HG03103 (cell line): Measurements from ENCODE around the gene FRMD4B.

Experiments used
- ATAC-seq: cut with Tn5 transposase; IDR thresholded peaks from one replicate; pipeline ENCODE4 v1.9.1; 2021; ENCODE audit warnings: low read depth; ENCODE audit not compliant: unreplicated experiment

FRMD4B gene

GRCh38 chr3:69181592-69182211 lies 204.2 kb downstream of the FRMD4B start:
- no peak for ATAC-seq

GRCh38 chr3:69180869-69181591 lies 204.9 kb downstream of the FRMD4B start:
- no peak for ATAC-seq

- ATAC-seq: no peak
Measured at GRCh38 chr3:69179740-69180372, 206.0 kb downstream of the FRMD4B start.

GRCh38 chr3:69178838-69179739 lies 206.8 kb downstream of the FRMD4B start:
- ATAC-seq: no peak

GRCh38 chr3:69178082-69178481 lies 207.8 kb downstream of the FRMD4B start:
- ATAC-seq: no peak

- ATAC-seq: no peak
Measured at GRCh38 chr3:69174871-69175737, 210.8 kb downstream of the FRMD4B start.

- no peak for ATAC-seq
Measured at GRCh38 chr3:69174445-69174844, 211.4 kb downstream of the FRMD4B start.

- ATAC-seq: no peak
Measured at GRCh38 chr3:69172058-69172457, 213.8 kb downstream of the FRMD4B start.

GRCh38 chr3:69166446-69166845 lies 219.4 kb downstream of the FRMD4B start:
- no peak for ATAC-seq

GRCh38 chr3:69165744-69166143 lies 220.1 kb downstream of the FRMD4B start:
- no peak for ATAC-seq

- ATAC-seq: no peak
Measured at GRCh38 chr3:69164296-69164695, 221.6 kb downstream of the FRMD4B start.

GRCh38 chr3:69162308-69162980 lies 223.4 kb downstream of the FRMD4B start:
- ATAC-seq: no peak

GRCh38 chr3:69161587-69162307 lies 224.1 kb downstream of the FRMD4B start:
- no peak for ATAC-seq

- no peak for ATAC-seq
Measured at GRCh38 chr3:69160525-69160924, 225.4 kb downstream of the FRMD4B start.

GRCh38 chr3:69160107-69160506 lies 225.8 kb downstream of the FRMD4B start:
- ATAC-seq: no peak

GRCh38 chr3:69149586-69149985 lies 236.3 kb downstream of the FRMD4B start:
- ATAC-seq: no peak

GRCh38 chr3:69145688-69146087 lies 240.2 kb downstream of the FRMD4B start:
- ATAC-seq: no peak

- no peak for ATAC-seq
Measured at GRCh38 chr3:69144631-69145245, 241.2 kb downstream of the FRMD4B start.
